Measurements from ENCODE around the gene DMAC2. TPM values are rescaled to one million over a fixed set of nuclear protein-coding genes. Genes with fewer than 3 reads are reported as not detected.
A peak's percentile ranks its signal among the peaks of the same experiment; 100 is the strongest.
"Not testable (repeated sequence)": the region's sequence is repeated elsewhere in the genome, so short reads cannot be mapped to it uniquely, and the experiment has no call there.

The DMAC2 gene
- polyA plus RNA-seq, 2 donors, result 22.6 to 38.9 TPM

- H3K36me3 ChIP-seq (ENCODE audit: control insufficient read depth in 2 of 2, insufficient read depth in 2 of 2, low read length in 1 of 2), result peaks cover 0 to 14% of the 10 kb centered on the region in 2 donors
- no peak overlapping the region for H3K27ac ChIP-seq (ENCODE audit: low read depth in 2 of 2, low read length in 1 of 2)
- 59 to 69% methylated on average over 6 of the region's 6 CpGs for WGBS, 2 donors
- no peaks in the 10 kb centered on the region for H3K27me3 ChIP-seq (ENCODE audit: control insufficient read depth in 1 of 2, insufficient read depth in 2 of 2, low read length in 2 of 2)
- no peaks in the 10 kb centered on the region for H3K9me3 ChIP-seq (ENCODE audit: control insufficient read depth in 2 of 2, insufficient read depth in 1 of 2, low read depth in 1 of 2, low read length in 1 of 2)
- no peak overlapping the region for H3K4me3 ChIP-seq (ENCODE audit: low read depth in 1 of 2, low read length in 2 of 2)
- H3K4me1 ChIP-seq (ENCODE audit: control insufficient read depth in 2 of 2, insufficient read depth in 2 of 2, low read length in 1 of 2), result peaks cover 0 to 6% of the 10 kb centered on the region in 2 donors
Observed at GRCh38 chr19:41395355-41395754, 44.4 kb downstream of the DMAC2 start.

GRCh38 chr19:41392775-41393174 is 46.9 kb downstream of the DMAC2 start:
- no peaks in the 10 kb centered on the region for H3K9me3 ChIP-seq (ENCODE audit: control insufficient read depth in 2 of 2, insufficient read depth in 1 of 2, low read depth in 1 of 2, low read length in 1 of 2)
- 77 to 85% methylated on average over 12 of the region's 12 CpGs for WGBS, 2 donors
- H3K27me3 ChIP-seq (ENCODE audit: control insufficient read depth in 1 of 2, insufficient read depth in 2 of 2, low read length in 2 of 2), result no peaks in the 10 kb centered on the region
- H3K36me3 ChIP-seq (ENCODE audit: control insufficient read depth in 2 of 2, insufficient read depth in 2 of 2, low read length in 1 of 2), result peaks cover 4 to 19% of the 10 kb centered on the region in 2 donors
- no peak overlapping the region for H3K27ac ChIP-seq (ENCODE audit: low read depth in 2 of 2, low read length in 1 of 2)
- H3K4me3 ChIP-seq (ENCODE audit: low read depth in 1 of 2, low read length in 2 of 2), result no peak overlapping the region
- peaks cover 0 to 3% of the 10 kb centered on the region in 2 donors for H3K4me1 ChIP-seq (ENCODE audit: control insufficient read depth in 2 of 2, insufficient read depth in 2 of 2, low read length in 1 of 2)

- Histone ChIP-seq H3K27ac (ENCODE audit: low read depth in 2 of 2, low read length in 1 of 2) (no peak overlapping the region), H3K4me3 (ENCODE audit: low read depth in 1 of 2, low read length in 2 of 2) (no peak overlapping the region), H3K4me1 (ENCODE audit: control insufficient read depth in 2 of 2, insufficient read depth in 2 of 2, low read length in 1 of 2) (peaks cover under 1 to 3% of the 10 kb centered on the region in 2 donors), H3K27me3 (ENCODE audit: control insufficient read depth in 1 of 2, insufficient read depth in 2 of 2, low read length in 2 of 2) (no peaks in the 10 kb centered on the region), H3K36me3 (ENCODE audit: control insufficient read depth in 2 of 2, insufficient read depth in 2 of 2, low read length in 1 of 2) (peaks cover 4 to 20% of the 10 kb centered on the region in 2 donors), H3K9me3 (ENCODE audit: control insufficient read depth in 2 of 2, insufficient read depth in 1 of 2, low read depth in 1 of 2, low read length in 1 of 2) (no peaks in the 10 kb centered on the region)
- 90 to 94% methylated on average over 11 of the region's 11 CpGs for WGBS, 2 donors
Observed at GRCh38 chr19:41391618-41392017, 48.1 kb downstream of the DMAC2 start.

GRCh38 chr19:41386442-41386841 is 53.3 kb downstream of the DMAC2 start:
- Histone ChIP-seq H3K9me3 (ENCODE audit: control insufficient read depth in 2 of 2, insufficient read depth in 1 of 2, low read depth in 1 of 2, low read length in 1 of 2) (no peaks in the 10 kb centered on the region), H3K27me3 (ENCODE audit: control insufficient read depth in 1 of 2, insufficient read depth in 2 of 2, low read length in 2 of 2) (no peaks in the 10 kb centered on the region), H3K4me3 (ENCODE audit: low read depth in 1 of 2, low read length in 2 of 2) (no peak overlapping the region), H3K36me3 (ENCODE audit: control insufficient read depth in 2 of 2, insufficient read depth in 2 of 2, low read length in 1 of 2) (peaks cover 4 to 20% of the 10 kb centered on the region in 2 donors), H3K27ac (ENCODE audit: low read depth in 2 of 2, low read length in 1 of 2) (peak overlapping the region; percentile 53 to 79), H3K4me1 (ENCODE audit: control insufficient read depth in 2 of 2, insufficient read depth in 2 of 2, low read length in 1 of 2) (peaks cover 0 to 2% of the 10 kb centered on the region in 2 donors)
- 58 to 61% methylated on average over 10 to 13 of the region's 13 CpGs for WGBS, 2 donors

GRCh38 chr19:41384351-41384750 is 55.4 kb downstream of the DMAC2 start:
- no peak overlapping the region for H3K4me3 ChIP-seq (ENCODE audit: low read depth in 1 of 2, low read length in 2 of 2)
- peaks cover 0 to 2% of the 10 kb centered on the region in 2 donors for H3K4me1 ChIP-seq (ENCODE audit: control insufficient read depth in 2 of 2, insufficient read depth in 2 of 2, low read length in 1 of 2)
- peaks cover 4 to 7% of the 10 kb centered on the region in 2 donors for H3K36me3 ChIP-seq (ENCODE audit: control insufficient read depth in 2 of 2, insufficient read depth in 2 of 2, low read length in 1 of 2)
- WGBS, 2 donors, result 82 to 84% methylated on average over 5 of the region's 5 CpGs
- peak overlapping the region in 1 of 2 donors; percentile 17 for H3K27ac ChIP-seq (ENCODE audit: low read depth in 2 of 2, low read length in 1 of 2)
- H3K27me3 ChIP-seq (ENCODE audit: control insufficient read depth in 1 of 2, insufficient read depth in 2 of 2, low read length in 2 of 2), result no peaks in the 10 kb centered on the region
- no peaks in the 10 kb centered on the region for H3K9me3 ChIP-seq (ENCODE audit: control insufficient read depth in 2 of 2, insufficient read depth in 1 of 2, low read depth in 1 of 2, low read length in 1 of 2)

- not testable (repeated sequence) for H3K27ac ChIP-seq (ENCODE audit: low read depth in 2 of 2, low read length in 1 of 2); H3K4me1 ChIP-seq (ENCODE audit: control insufficient read depth in 2 of 2, insufficient read depth in 2 of 2, low read length in 1 of 2); H3K36me3 ChIP-seq (ENCODE audit: control insufficient read depth in 2 of 2, insufficient read depth in 2 of 2, low read length in 1 of 2); H3K27me3 ChIP-seq (ENCODE audit: control insufficient read depth in 1 of 2, insufficient read depth in 2 of 2, low read length in 2 of 2); H3K9me3 ChIP-seq (ENCODE audit: control insufficient read depth in 2 of 2, insufficient read depth in 1 of 2, low read depth in 1 of 2, low read length in 1 of 2); H3K4me3 ChIP-seq (ENCODE audit: low read depth in 1 of 2, low read length in 2 of 2)
- 92 to 94% methylated on average over 8 of the region's 8 CpGs for WGBS, 2 donors
Observed at GRCh38 chr19:41381536-41381935, 58.2 kb downstream of the DMAC2 start.

Other genes with a start within 250 kb of the DMAC2 start
- gene CYP2S1, start 246.7 kb downstream of the DMAC2 start, polyA plus RNA-seq, result 10 to 100 TPM in 1 of 2 donors, 1 to 10 TPM in 1; 8.7 to 10.5 TPM
- 1 to 10 TPM; 1.9 to 4.1 TPM for gene AXL, start 220.7 kb downstream of the DMAC2 start, polyA plus RNA-seq
- gene HNRNPUL1, start 175.5 kb downstream of the DMAC2 start, polyA plus RNA-seq, result 10 to 100 TPM; 64.9 to 73.4 TPM
- 10 to 100 TPM; 12.2 to 14.0 TPM for gene CCDC97, start 129.7 kb downstream of the DMAC2 start, polyA plus RNA-seq
- 10 to 100 TPM; 16.2 to 77.1 TPM for gene TGFB1, start 86.0 kb downstream of the DMAC2 start, polyA plus RNA-seq
- gene B9D2, start 75.8 kb downstream of the DMAC2 start, polyA plus RNA-seq, result 1 to 10 TPM; 3.1 to 6.0 TPM
- 10 to 100 TPM; 13.8 to 17.3 TPM for gene TMEM91, start 63.4 kb downstream of the DMAC2 start, polyA plus RNA-seq
- gene EXOSC5, start 42.6 kb downstream of the DMAC2 start, polyA plus RNA-seq, result 10 to 100 TPM; 26.3 to 31.9 TPM
- gene BCKDHA, start 42.1 kb downstream of the DMAC2 start, polyA plus RNA-seq, result 10 to 100 TPM; 37.0 to 61.8 TPM
- 10 to 100 TPM; 42.9 to 68.8 TPM for gene B3GNT8, start 12.5 kb downstream of the DMAC2 start, polyA plus RNA-seq
- gene ERICH4, start 3.2 kb upstream of the DMAC2 start, polyA plus RNA-seq, result not detected
- gene CEACAM21, start 136.3 kb upstream of the DMAC2 start, polyA plus RNA-seq, result under 1 TPM; 0.24 to 0.66 TPM
- gene CEACAM4, start 187.2 kb upstream of the DMAC2 start, polyA plus RNA-seq, result under 1 TPM; 0.47 to 0.58 TPM
- 10 to 100 TPM; 59.6 to 96.6 TPM for gene CEACAM7, start 248.4 kb upstream of the DMAC2 start, polyA plus RNA-seq